Muscle of leg (tissue), 11 donors: ENCODE data around the gene CD81. TPM values are rescaled to one million over a fixed set of nuclear protein-coding genes. Genes with fewer than 3 reads are reported as not detected.

Experiments
- DNase-seq: peaks from one replicate; pipeline ENCODE4 v3.0.0; 2013
- H3K27ac ChIP-seq: one replicate; pipeline ENCODE4 v1.5.1; 2013; ENCODE audit warnings: mild to moderate bottlenecking, low read length, control low read depth
- H3K27me3 ChIP-seq: one replicate; pipeline ENCODE4 v1.6.1; 2013; ENCODE audit warnings: low read length; ENCODE audit not compliant: control insufficient read depth, insufficient read depth
- H3K36me3 ChIP-seq: one replicate; pipeline ENCODE4 v1.6.1; 2013; ENCODE audit warnings: low read length; ENCODE audit not compliant: control insufficient read depth, insufficient read depth
- H3K4me1 ChIP-seq: one replicate; pipeline ENCODE4 v1.6.1; 2013; ENCODE audit warnings: low read length; ENCODE audit not compliant: control insufficient read depth, insufficient read depth
- H3K4me3 ChIP-seq: one replicate; pipeline ENCODE4 v1.5.1; 2013; ENCODE audit warnings: low read length, control low read depth
- H3K9me3 ChIP-seq: replicated peaks from 2 replicates; pipeline ENCODE4 v1.6.1; 2013; ENCODE audit warnings: low read depth, low read length; ENCODE audit not compliant: control insufficient read depth
- WGBS: methylation state at CpG from one replicate; pipeline ENCODE4 v1.1.5; 2013; ENCODE audit warnings: missing lambda C conversion rate; ENCODE audit not compliant: insufficient coverage; 5-methylcytosine and 5-hydroxymethylcytosine counted together
- polyA plus RNA-seq, 8 donors: library from polyadenylated mRNA; unstranded; fragments of 120-200 nt; gene quantifications; one replicate each; pipeline versions ENCODE4 v1.2.1 to v1.2.3, GENCODE V29; 2013; ENCODE audit warnings: inconsistent platforms in 1 of 8, low replicate concordance in 1 of 8; ENCODE audit not compliant: insufficient read length in 8 of 8, insufficient read depth in 1 of 8
- total RNA-seq: library from RNA; stranded (reverse); fragments of 120-200 nt; gene quantifications from one replicate; pipeline ENCODE4 v1.2.4, GENCODE V29; 2013

The CD81 gene
- total and polyA plus RNA-seq, 9 donors = 187 to 495 (median 426) TPM

GRCh38 chr11:2368851-2369180 lies 8.3 kb upstream of the CD81 start:
- Histone ChIP-seq H3K4me3 (no peak overlapping the region), H3K27ac (no peak overlapping the region), H3K27me3 (no peaks in the 10 kb centered on the region), H3K4me1 (peaks cover 20% of the 10 kb centered on the region), H3K9me3 (peaks cover 2% of the 10 kb centered on the region), H3K36me3 (no peaks in the 10 kb centered on the region)
- DNase-seq = no peak
- 77% methylated on average over 10 of the region's 10 CpGs for WGBS

GRCh38 chr11:2369320-2369719 lies 7.8 kb upstream of the CD81 start:
- peaks cover 17% of the 10 kb centered on the region for H3K4me1 ChIP-seq
- no peaks in the 10 kb centered on the region for H3K36me3 ChIP-seq
- no peaks in the 10 kb centered on the region for H3K27me3 ChIP-seq
- WGBS = 81% methylated on average over 12 of the region's 12 CpGs
- H3K4me3 ChIP-seq = no peak overlapping the region
- no peak for DNase-seq
- H3K27ac ChIP-seq = no peak overlapping the region
- peaks cover 2% of the 10 kb centered on the region for H3K9me3 ChIP-seq

- WGBS = 74% methylated on average over 5 of the region's 9 CpGs
- H3K36me3 ChIP-seq = no peaks in the 10 kb centered on the region
- H3K9me3 ChIP-seq = peaks cover 2% of the 10 kb centered on the region
- H3K4me1 ChIP-seq = peaks cover 17% of the 10 kb centered on the region
- H3K27ac ChIP-seq = no peak overlapping the region
- no peak overlapping the region for H3K4me3 ChIP-seq
- DNase-seq = no peak
- no peaks in the 10 kb centered on the region for H3K27me3 ChIP-seq
Measured at GRCh38 chr11:2369896-2370295, 7.2 kb upstream of the CD81 start.

GRCh38 chr11:2374456-2375201 lies 2.5 kb upstream of the CD81 start:
- Histone ChIP-seq H3K4me3 (no peak overlapping the region), H3K4me1 (peaks cover 22% of the 10 kb centered on the region), H3K27ac (peak overlapping the region; percentile 55), H3K9me3 (peaks cover 2% of the 10 kb centered on the region), H3K27me3 (no peaks in the 10 kb centered on the region), H3K36me3 (peaks cover 1% of the 10 kb centered on the region)
- no peak for DNase-seq
- 84% methylated on average over 15 of the region's 15 CpGs for WGBS

GRCh38 chr11:2375341-2375853 lies 1.7 kb upstream of the CD81 start:
- no peaks in the 10 kb centered on the region for H3K27me3 ChIP-seq
- H3K9me3 ChIP-seq = peaks cover 2% of the 10 kb centered on the region
- peaks cover 30% of the 10 kb centered on the region for H3K4me1 ChIP-seq
- H3K4me3 ChIP-seq = no peak overlapping the region
- H3K27ac ChIP-seq = peak overlapping the region; percentile 55
- 83% methylated on average over 6 of the region's 6 CpGs for WGBS
- DNase-seq = no peak
- peaks cover 7% of the 10 kb centered on the region for H3K36me3 ChIP-seq

- DNase-seq = no peak
- Histone ChIP-seq H3K36me3 (peaks cover 14% of the 10 kb centered on the region), H3K27ac (peak overlapping the region; percentile 20), H3K27me3 (no peaks in the 10 kb centered on the region), H3K4me3 (no peak overlapping the region), H3K9me3 (peaks cover 2% of the 10 kb centered on the region), H3K4me1 (peaks cover 37% of the 10 kb centered on the region)
- 91% methylated on average over 14 of the region's 16 CpGs for whole genome bisulfite sequencing
Measured at GRCh38 chr11:2375964-2376551, 1.1 kb upstream of the CD81 start.

- Histone ChIP-seq H3K27me3 (no peaks in the 10 kb centered on the region), H3K9me3 (no peaks in the 10 kb centered on the region), H3K27ac (peak overlapping the region; percentile 99), H3K4me1 (peaks cover 54% of the 10 kb centered on the region), H3K36me3 (peaks cover 25% of the 10 kb centered on the region), H3K4me3 (peak overlapping the region; percentile 97)
- under 1% methylated on average over 62 of the region's 88 CpGs for WGBS
- peak; percentile 92 for DNase-seq
Measured at GRCh38 chr11:2377511-2378443, 667 bp downstream of the CD81 start.

GRCh38 chr11:2378527-2379210 lies 1.6 kb downstream of the CD81 start:
- peak; percentile 89 for DNase-seq
- Histone ChIP-seq H3K27ac (peak overlapping the region; percentile 99), H3K9me3 (no peaks in the 10 kb centered on the region), H3K36me3 (peaks cover 25% of the 10 kb centered on the region), H3K4me3 (peak overlapping the region; percentile 97), H3K27me3 (no peaks in the 10 kb centered on the region), H3K4me1 (peaks cover 63% of the 10 kb centered on the region)
- WGBS = 4% methylated on average over 18 of the region's 23 CpGs

- no peaks in the 10 kb centered on the region for H3K9me3 ChIP-seq
- 33% methylated on average over 6 of the region's 11 CpGs for WGBS
- H3K27ac ChIP-seq = peak overlapping the region; percentile 93
- H3K4me1 ChIP-seq = peaks cover 69% of the 10 kb centered on the region
- no peaks in the 10 kb centered on the region for H3K27me3 ChIP-seq
- peaks cover 25% of the 10 kb centered on the region for H3K36me3 ChIP-seq
- DNase-seq = no peak
- peak overlapping the region; percentile 27 for H3K4me3 ChIP-seq
Measured at GRCh38 chr11:2379466-2380174, 2.5 kb downstream of the CD81 start.
